ENCODE data around the gene PTPRJ.
A peak's percentile ranks its signal among the peaks of the same experiment; 100 is the strongest.

The PTPRJ gene

GRCh38 chr11:47992959-47993820, 12.8 kb downstream of the PTPRJ start:
- Histone ChIP-seq H3K4me1 (ENCODE audit: control insufficient read depth, insufficient read depth, low read length, poor library complexity, severe bottlenecking) (peaks cover 13% of the 10 kb centered on the region), H3K4me3 (ENCODE audit: insufficient read depth, low read depth, low read length, poor library complexity, severe bottlenecking) (no peak overlapping the region), H3K36me3 (ENCODE audit: control insufficient read depth, insufficient read depth, low read length) (no peaks in the 10 kb centered on the region), H3K27ac (ENCODE audit: insufficient read depth, low read length, poor library complexity, severe bottlenecking) (no peak overlapping the region), H3K27me3 (replicated peaks; ENCODE audit: control insufficient read depth, insufficient read depth, low read length, poor library complexity, severe bottlenecking) (no peaks in the 10 kb centered on the region), H3K9me3 (ENCODE audit: control insufficient read depth, low read length) (no peaks in the 10 kb centered on the region)
- DNase-seq: no peak

DNA sequence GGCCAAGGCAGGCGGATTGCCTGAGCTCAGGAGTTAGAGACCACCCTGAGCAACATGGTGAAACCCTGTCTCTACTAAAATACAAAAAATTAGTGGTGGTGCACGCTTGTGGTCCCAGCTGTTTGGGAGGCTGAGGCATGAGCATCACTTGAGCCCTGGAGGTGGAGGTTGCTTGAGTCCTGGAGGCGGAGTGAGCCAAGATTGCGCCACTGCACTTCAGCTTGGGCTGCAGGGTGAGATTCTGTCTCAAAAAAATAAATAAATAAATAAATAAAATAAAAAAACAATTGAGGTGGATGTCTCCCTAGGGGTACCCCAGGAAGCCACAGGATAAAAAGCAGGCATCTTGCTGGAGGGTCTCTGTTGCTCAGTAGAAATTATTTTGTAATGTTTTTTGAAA, 14.1 kb downstream of the PTPRJ start:
- no peaks in the 10 kb centered on the region for H3K36me3 ChIP-seq (ENCODE audit: control insufficient read depth, insufficient read depth, low read length)
- no peak overlapping the region for H3K4me3 ChIP-seq (ENCODE audit: insufficient read depth, low read depth, low read length, poor library complexity, severe bottlenecking)
- peaks cover 13% of the 10 kb centered on the region for H3K4me1 ChIP-seq (ENCODE audit: control insufficient read depth, insufficient read depth, low read length, poor library complexity, severe bottlenecking)
- no peaks in the 10 kb centered on the region for H3K9me3 ChIP-seq (ENCODE audit: control insufficient read depth, low read length)
- no peak for DNase-seq
- H3K27ac ChIP-seq (ENCODE audit: insufficient read depth, low read length, poor library complexity, severe bottlenecking): no peak overlapping the region
- no peaks in the 10 kb centered on the region for H3K27me3 ChIP-seq (replicated peaks; ENCODE audit: control insufficient read depth, insufficient read depth, low read length, poor library complexity, severe bottlenecking)

- no peak for DNase-seq
- Histone ChIP-seq H3K9me3 (ENCODE audit: control insufficient read depth, low read length) (no peaks in the 10 kb centered on the region), H3K27me3 (replicated peaks; ENCODE audit: control insufficient read depth, insufficient read depth, low read length, poor library complexity, severe bottlenecking) (no peaks in the 10 kb centered on the region), H3K4me1 (ENCODE audit: control insufficient read depth, insufficient read depth, low read length, poor library complexity, severe bottlenecking) (peaks cover 22% of the 10 kb centered on the region), H3K36me3 (ENCODE audit: control insufficient read depth, insufficient read depth, low read length) (no peaks in the 10 kb centered on the region), H3K27ac (ENCODE audit: insufficient read depth, low read length, poor library complexity, severe bottlenecking) (no peak overlapping the region), H3K4me3 (ENCODE audit: insufficient read depth, low read depth, low read length, poor library complexity, severe bottlenecking) (no peak overlapping the region)
Observed at GRCh38 chr11:47995360-47995769, 15.0 kb downstream of the PTPRJ start.

- no peak for DNase-seq
- Histone ChIP-seq H3K36me3 (ENCODE audit: control insufficient read depth, insufficient read depth, low read length) (no peaks in the 10 kb centered on the region), H3K27me3 (replicated peaks; ENCODE audit: control insufficient read depth, insufficient read depth, low read length, poor library complexity, severe bottlenecking) (no peaks in the 10 kb centered on the region), H3K4me1 (ENCODE audit: control insufficient read depth, insufficient read depth, low read length, poor library complexity, severe bottlenecking) (peaks cover 29% of the 10 kb centered on the region), H3K27ac (ENCODE audit: insufficient read depth, low read length, poor library complexity, severe bottlenecking) (no peak overlapping the region), H3K4me3 (ENCODE audit: insufficient read depth, low read depth, low read length, poor library complexity, severe bottlenecking) (no peak overlapping the region), H3K9me3 (ENCODE audit: control insufficient read depth, low read length) (no peaks in the 10 kb centered on the region)
Observed at GRCh38 chr11:47997063-47998053, 17.0 kb downstream of the PTPRJ start.

DNA sequence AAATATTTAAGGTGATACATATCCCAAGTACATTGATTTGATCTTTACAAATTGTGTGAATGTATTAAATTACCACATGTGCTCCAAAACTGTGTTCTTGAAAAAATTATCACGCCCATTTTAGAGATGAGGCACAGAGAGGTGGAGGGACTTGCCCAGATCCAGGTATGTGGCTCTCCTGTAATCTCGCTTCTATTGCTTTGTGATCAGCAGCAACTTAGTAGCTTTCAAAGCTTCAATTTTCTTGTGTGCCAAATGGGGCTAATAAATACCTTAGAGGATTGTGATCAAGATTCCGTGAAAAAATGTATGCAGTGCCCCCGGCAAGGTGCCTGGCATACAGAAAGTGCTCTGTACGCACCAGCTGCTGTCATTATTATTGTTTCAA, 18.0 kb downstream of the PTPRJ start:
- H3K9me3 ChIP-seq (ENCODE audit: control insufficient read depth, low read length): no peaks in the 10 kb centered on the region
- H3K27ac ChIP-seq (ENCODE audit: insufficient read depth, low read length, poor library complexity, severe bottlenecking): no peak overlapping the region
- H3K36me3 ChIP-seq (ENCODE audit: control insufficient read depth, insufficient read depth, low read length): no peaks in the 10 kb centered on the region
- no peak for DNase-seq
- H3K27me3 ChIP-seq (replicated peaks; ENCODE audit: control insufficient read depth, insufficient read depth, low read length, poor library complexity, severe bottlenecking): no peaks in the 10 kb centered on the region
- peaks cover 38% of the 10 kb centered on the region for H3K4me1 ChIP-seq (ENCODE audit: control insufficient read depth, insufficient read depth, low read length, poor library complexity, severe bottlenecking)
- H3K4me3 ChIP-seq (ENCODE audit: insufficient read depth, low read depth, low read length, poor library complexity, severe bottlenecking): no peak overlapping the region

GRCh38 chr11:47998733-47999359, 18.5 kb downstream of the PTPRJ start:
- Histone ChIP-seq H3K4me1 (ENCODE audit: control insufficient read depth, insufficient read depth, low read length, poor library complexity, severe bottlenecking) (peaks cover 43% of the 10 kb centered on the region), H3K36me3 (ENCODE audit: control insufficient read depth, insufficient read depth, low read length) (no peaks in the 10 kb centered on the region), H3K27ac (ENCODE audit: insufficient read depth, low read length, poor library complexity, severe bottlenecking) (peak overlapping the region; percentile 11), H3K4me3 (ENCODE audit: insufficient read depth, low read depth, low read length, poor library complexity, severe bottlenecking) (no peak overlapping the region), H3K9me3 (ENCODE audit: control insufficient read depth, low read length) (no peaks in the 10 kb centered on the region), H3K27me3 (replicated peaks; ENCODE audit: control insufficient read depth, insufficient read depth, low read length, poor library complexity, severe bottlenecking) (no peaks in the 10 kb centered on the region)
- no peak for DNase-seq

DNA sequence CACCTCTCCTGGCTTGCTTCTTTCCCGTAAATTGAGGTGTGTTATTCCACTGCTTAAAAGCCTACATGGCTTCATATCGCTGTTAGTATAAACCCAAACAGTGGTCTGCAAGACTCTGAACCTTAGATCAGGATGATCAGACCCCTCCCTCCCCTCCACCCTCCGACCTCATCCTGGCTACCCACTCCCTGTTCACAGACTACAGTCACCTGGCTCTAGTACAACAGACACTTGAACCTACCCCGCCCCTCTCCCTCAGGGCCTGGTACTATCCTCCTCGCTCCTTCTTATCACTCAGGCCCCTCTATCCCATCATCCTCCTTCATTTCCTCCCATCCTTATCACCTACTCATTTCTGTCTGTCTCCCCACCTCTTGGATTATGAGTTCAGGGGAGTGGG, 20.1 kb downstream of the PTPRJ start:
- peaks cover 59% of the 10 kb centered on the region for H3K4me1 ChIP-seq (ENCODE audit: control insufficient read depth, insufficient read depth, low read length, poor library complexity, severe bottlenecking)
- no peaks in the 10 kb centered on the region for H3K27me3 ChIP-seq (replicated peaks; ENCODE audit: control insufficient read depth, insufficient read depth, low read length, poor library complexity, severe bottlenecking)
- no peaks in the 10 kb centered on the region for H3K9me3 ChIP-seq (ENCODE audit: control insufficient read depth, low read length)
- no peaks in the 10 kb centered on the region for H3K36me3 ChIP-seq (ENCODE audit: control insufficient read depth, insufficient read depth, low read length)
- DNase-seq: no peak
- H3K27ac ChIP-seq (ENCODE audit: insufficient read depth, low read length, poor library complexity, severe bottlenecking): peak overlapping the region; percentile 66
- no peak overlapping the region for H3K4me3 ChIP-seq (ENCODE audit: insufficient read depth, low read depth, low read length, poor library complexity, severe bottlenecking)

- Histone ChIP-seq H3K4me1 (ENCODE audit: control insufficient read depth, insufficient read depth, low read length, poor library complexity, severe bottlenecking) (peaks cover 70% of the 10 kb centered on the region), H3K27ac (ENCODE audit: insufficient read depth, low read length, poor library complexity, severe bottlenecking) (peak overlapping the region; percentile 66)
Observed at GRCh38 chr11:48001438-48002021, 21.2 kb downstream of the PTPRJ start.

GRCh38 chr11:48002561-48002960, 22.2 kb downstream of the PTPRJ start:
- peaks cover 74% of the 10 kb centered on the region for H3K4me1 ChIP-seq (ENCODE audit: control insufficient read depth, insufficient read depth, low read length, poor library complexity, severe bottlenecking)

More at GRCh38 chr11:48001438-48002021, 21.2 kb downstream of the PTPRJ start:
- Histone ChIP-seq H3K9me3 (ENCODE audit: control insufficient read depth, low read length) (no peaks in the 10 kb centered on the region), H3K36me3 (ENCODE audit: control insufficient read depth, insufficient read depth, low read length) (no peaks in the 10 kb centered on the region), H3K27me3 (replicated peaks; ENCODE audit: control insufficient read depth, insufficient read depth, low read length, poor library complexity, severe bottlenecking) (no peaks in the 10 kb centered on the region), H3K4me3 (ENCODE audit: insufficient read depth, low read depth, low read length, poor library complexity, severe bottlenecking) (no peak overlapping the region)
- peak; percentile 76 to 84 (median 79) for DNase-seq

More at GRCh38 chr11:48002561-48002960, 22.2 kb downstream of the PTPRJ start:
- no peak for DNase-seq
- Histone ChIP-seq H3K27ac (ENCODE audit: insufficient read depth, low read length, poor library complexity, severe bottlenecking) (peak overlapping the region; percentile 66), H3K9me3 (ENCODE audit: control insufficient read depth, low read length) (no peaks in the 10 kb centered on the region), H3K36me3 (ENCODE audit: control insufficient read depth, insufficient read depth, low read length) (no peaks in the 10 kb centered on the region), H3K4me3 (ENCODE audit: insufficient read depth, low read depth, low read length, poor library complexity, severe bottlenecking) (no peak overlapping the region), H3K27me3 (replicated peaks; ENCODE audit: control insufficient read depth, insufficient read depth, low read length, poor library complexity, severe bottlenecking) (no peaks in the 10 kb centered on the region)
